ENCODE data around the gene UBA1.

The UBA1 gene

GRCh38 chrX:47190445-47191269 lies 3.0 kb upstream of the UBA1 start:
- DNase-seq, result peak; percentile 86

- DNase-seq, result no peak
These were observed 2.3 kb upstream of the UBA1 start for GRCh38 chrX:47191331-47191730.

GRCh38 chrX:47191806-47192401 lies 1.7 kb upstream of the UBA1 start:
- no peak for DNase-seq

GRCh38 chrX:47194194-47194787 lies 662 bp downstream of the UBA1 start:
- DNase-seq, result no peak

GRCh38 chrX:47196098-47196497 lies 2.5 kb downstream of the UBA1 start:
- DNase-seq, result no peak

GRCh38 chrX:47197526-47197925 lies 3.9 kb downstream of the UBA1 start:
- DNase-seq, result no peak

GRCh38 chrX:47198026-47198686 lies 4.5 kb downstream of the UBA1 start:
- no peak for DNase-seq

GRCh38 chrX:47198687-47199080 lies 5.1 kb downstream of the UBA1 start:
- DNase-seq, result no peak

GRCh38 chrX:47199286-47199685 lies 5.7 kb downstream of the UBA1 start:
- DNase-seq, result no peak

GRCh38 chrX:47200385-47201150 lies 6.9 kb downstream of the UBA1 start:
- DNase-seq, result no peak

- DNase-seq, result no peak
These were observed 7.8 kb downstream of the UBA1 start for GRCh38 chrX:47201345-47201944.

- DNase-seq, result no peak
These were observed 8.7 kb downstream of the UBA1 start for GRCh38 chrX:47202316-47202715.

- no peak for DNase-seq
These were observed 9.2 kb downstream of the UBA1 start for GRCh38 chrX:47202877-47203276.

GRCh38 chrX:47204970-47205369 lies 11.3 kb downstream of the UBA1 start:
- no peak for DNase-seq

- DNase-seq, result no peak
These were observed 12.7 kb downstream of the UBA1 start for GRCh38 chrX:47206316-47206715.

GRCh38 chrX:47208108-47208507 lies 14.5 kb downstream of the UBA1 start:
- DNase-seq, result no peak

- no peak for DNase-seq
These were observed 16.0 kb downstream of the UBA1 start for GRCh38 chrX:47209508-47210238.

GRCh38 chrX:47210661-47211425 lies 17.2 kb downstream of the UBA1 start:
- DNase-seq, result no peak

GRCh38 chrX:47212381-47213293 lies 19.0 kb downstream of the UBA1 start:
- no peak for DNase-seq
